Measurements from ENCODE around the gene CDKN2D.

- TF ChIP-seq CTCF (IDR thresholded peaks at IDR 0.05; ENCODE audit: poor library complexity, severe bottlenecking) (no peak), MXI1 (conservative IDR thresholded peaks at IDR 0.05; ENCODE audit: poor library complexity, severe bottlenecking) (no peak), EZH2 (IDR thresholded peaks at IDR 0.05; ENCODE audit: borderline replicate concordance, insufficient read depth, low read length, poor library complexity, severe bottlenecking) (no peak), TAF1 (IDR thresholded peaks at IDR 0.05; ENCODE audit: low read depth) (no peak), EP300 (conservative IDR thresholded peaks at IDR 0.05; ENCODE audit: poor library complexity, severe bottlenecking) (no peak), RAD21 (conservative IDR thresholded peaks at IDR 0.05) (no peak), REST (IDR thresholded peaks at IDR 0.05; ENCODE audit: borderline replicate concordance) (no peak), SMC3 (conservative IDR thresholded peaks at IDR 0.05; ENCODE audit: poor library complexity) (no peak)
Observed at GRCh38 chr19:10593148-10593547, 24.4 kb upstream of the CDKN2D start.
